MV-4-11 (cell line): ENCODE data around the gene ALKBH4.
"Not testable (repeated sequence)": the region's sequence is repeated elsewhere in the genome, so short reads cannot be mapped to it uniquely, and the experiment has no call there.

Experiments used
- DNase-seq: peaks from one replicate; lab custom pipeline; 2025; lab: John Stamatoyannopoulos, UW

Gene ALKBH4

DNA sequence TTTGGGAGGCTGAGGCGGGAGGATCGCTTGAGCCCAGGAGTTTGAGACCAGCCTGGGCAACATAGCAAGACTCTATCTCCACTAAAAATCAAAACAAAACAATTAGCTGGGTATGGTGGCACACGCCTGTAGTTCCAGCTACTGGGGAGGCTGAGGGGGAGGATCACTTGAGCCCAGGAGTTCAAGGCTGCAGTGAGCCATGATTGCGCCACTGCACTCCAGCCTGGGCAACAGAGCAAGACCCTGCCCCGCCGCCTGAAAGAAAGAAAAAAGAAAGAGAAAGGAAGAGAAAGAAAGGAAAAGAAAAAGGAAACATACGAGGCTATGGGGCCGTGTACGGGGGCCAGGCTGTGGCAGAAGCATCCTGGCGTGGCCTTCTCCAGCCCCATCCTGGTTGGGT, 9.7 kb downstream of the ALKBH4 start:
- DNase-seq: not testable (repeated sequence)

DNA sequence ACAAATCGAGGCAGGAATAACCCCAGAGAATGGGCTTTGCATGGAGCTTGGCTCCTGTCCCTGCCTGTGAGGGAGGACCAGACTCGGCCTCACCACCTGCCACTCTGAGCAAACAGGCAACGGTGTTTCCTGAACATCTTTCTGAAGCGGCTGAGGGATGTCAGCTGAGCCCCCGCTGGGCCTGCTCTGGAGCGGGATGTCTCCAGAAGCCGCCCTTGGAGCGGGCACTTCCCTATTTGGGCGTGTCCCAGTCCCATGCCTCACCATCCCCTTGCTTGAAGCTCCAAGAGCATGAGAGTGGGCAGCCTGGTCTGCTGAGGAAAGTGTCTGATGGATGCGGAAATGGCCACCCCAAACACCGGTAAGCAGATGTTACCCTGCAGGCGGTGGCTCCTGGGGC, 10.2 kb downstream of the ALKBH4 start:
- peak; percentile 12 for DNase-seq

DNA sequence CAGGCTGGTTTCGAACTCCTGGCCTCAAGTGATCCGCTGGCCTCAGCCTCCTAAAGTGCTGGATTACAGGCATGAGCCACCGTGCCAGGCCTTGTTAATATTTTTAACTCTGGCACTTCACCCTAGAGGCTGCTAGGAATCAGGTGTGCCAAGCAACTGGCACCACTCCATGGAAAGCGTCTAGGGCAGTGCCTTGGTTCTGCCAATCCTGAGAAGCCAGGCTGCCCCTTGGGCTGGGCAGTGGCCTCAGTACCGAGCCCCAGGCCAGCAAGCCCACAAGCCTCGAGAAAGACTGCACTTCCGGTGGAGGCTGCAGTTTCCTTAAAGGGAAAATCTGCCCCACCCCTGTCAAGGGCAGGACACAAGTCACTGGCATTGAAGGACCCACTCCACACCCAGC, 11.3 kb downstream of the ALKBH4 start:
- DNase-seq: no peak

DNA sequence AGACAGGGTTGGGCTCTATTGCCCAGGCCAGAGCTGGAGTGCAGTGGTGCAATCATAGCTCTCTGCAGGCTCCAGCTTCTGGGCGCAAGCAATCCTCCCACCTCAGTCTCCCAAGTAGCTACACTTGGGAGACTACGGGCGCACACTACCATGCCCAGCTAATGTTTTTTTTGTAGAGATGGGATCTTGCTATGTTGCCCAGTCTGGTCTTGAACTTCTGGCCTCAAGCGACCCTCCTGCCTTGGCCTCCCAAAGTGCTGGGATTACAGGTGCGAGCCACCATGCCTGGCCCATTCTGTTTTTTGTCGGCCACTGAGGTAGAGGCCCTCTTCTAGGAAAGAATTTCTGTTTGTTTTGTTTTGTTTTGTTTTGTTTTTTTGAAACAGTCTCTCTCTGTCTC, 12.2 kb downstream of the ALKBH4 start:
- no peak for DNase-seq

DNA sequence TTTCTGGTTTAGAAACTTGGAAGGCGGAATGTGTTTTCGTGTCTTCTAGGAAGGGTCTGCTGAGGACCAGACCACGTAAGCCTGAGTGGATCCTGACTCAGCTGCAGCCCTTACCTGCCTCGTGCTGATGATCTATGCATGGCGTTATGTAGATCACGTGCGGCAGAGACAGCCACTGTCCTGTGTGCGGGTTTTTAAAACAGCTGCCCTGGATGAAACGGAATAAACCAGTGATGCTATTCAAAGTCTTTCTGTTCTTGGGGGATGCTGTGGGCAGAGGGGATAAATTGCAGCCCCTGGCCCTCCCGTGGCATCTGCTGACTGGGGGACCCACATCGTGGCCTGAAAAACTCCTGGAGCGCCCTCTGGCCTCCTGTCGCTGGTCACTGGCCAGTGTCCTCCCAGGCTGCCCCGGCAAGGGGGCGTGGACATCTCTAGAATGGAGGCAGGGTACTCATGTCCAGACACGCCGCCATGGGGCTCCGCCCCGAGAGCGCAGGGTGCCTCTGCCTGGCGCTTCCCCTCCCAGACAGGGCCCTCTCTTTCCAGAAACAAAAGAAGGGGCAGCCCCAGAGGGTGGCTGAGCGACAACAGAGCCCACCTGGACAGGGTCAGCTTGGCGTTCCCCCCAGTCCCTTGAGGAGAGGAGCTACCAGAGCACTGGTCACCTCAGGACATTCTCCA, 13.2 kb downstream of the ALKBH4 start:
- no peak for DNase-seq

DNA sequence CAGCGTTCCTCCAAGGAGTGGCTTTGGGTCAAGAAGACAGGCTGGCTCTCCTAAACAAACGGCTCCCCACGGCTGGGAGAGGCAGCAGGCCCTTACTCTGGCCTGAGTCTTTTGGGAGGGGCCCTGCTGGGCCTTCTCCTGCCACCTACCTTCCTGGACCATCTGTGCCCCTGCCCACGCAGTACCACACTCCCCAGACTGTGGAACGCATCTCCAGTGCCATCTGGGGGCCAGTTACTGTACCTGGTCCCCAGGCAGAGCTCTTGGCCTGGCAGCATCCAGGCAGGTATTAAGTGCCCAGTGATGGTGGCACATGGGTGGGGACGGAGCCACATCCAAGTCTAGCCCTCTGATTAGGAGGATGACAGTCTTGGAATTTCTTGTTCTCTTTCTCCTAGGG, 14.4 kb downstream of the ALKBH4 start:
- no peak for DNase-seq

DNA sequence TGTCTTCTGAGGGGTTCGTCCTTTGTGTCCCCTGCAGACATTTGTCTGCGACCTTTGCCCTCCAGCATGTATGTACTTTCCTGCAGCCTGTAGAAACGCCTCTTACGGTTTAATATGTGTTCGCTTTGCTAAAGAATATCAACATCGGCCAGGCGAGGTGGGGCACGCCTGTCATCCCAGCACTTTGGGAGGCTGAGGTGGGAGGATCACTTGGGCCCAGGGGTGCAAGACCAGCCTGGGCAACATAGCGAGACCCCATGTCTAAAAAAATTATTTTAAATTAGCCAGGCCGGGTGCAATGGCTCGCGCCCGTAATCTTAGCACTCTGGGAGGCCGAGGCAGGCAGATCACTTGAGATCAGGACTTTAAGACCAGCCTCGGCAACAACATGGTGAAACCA, 15.5 kb downstream of the ALKBH4 start:
- DNase-seq: no peak

DNA sequence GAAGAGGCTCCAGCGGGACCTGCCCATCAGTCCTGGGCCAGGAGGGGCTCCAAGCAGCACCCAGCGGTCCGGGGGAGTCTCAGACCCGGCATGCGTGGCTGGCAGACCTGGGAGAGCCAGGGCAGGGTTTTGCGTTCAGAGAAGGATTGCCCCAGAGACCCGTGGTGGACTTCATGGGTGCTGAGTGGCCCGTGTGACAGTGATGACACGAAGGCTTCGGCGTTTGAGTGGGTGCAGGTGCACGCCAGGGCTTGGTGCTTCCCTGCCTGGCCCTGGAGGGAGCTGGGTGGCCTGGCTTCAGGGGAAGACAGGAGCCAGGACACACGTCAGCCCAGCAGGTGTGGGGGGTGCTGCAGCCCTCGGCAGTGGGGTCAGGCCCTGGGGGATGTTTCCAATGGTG, 17.4 kb downstream of the ALKBH4 start:
- no peak for DNase-seq

DNA sequence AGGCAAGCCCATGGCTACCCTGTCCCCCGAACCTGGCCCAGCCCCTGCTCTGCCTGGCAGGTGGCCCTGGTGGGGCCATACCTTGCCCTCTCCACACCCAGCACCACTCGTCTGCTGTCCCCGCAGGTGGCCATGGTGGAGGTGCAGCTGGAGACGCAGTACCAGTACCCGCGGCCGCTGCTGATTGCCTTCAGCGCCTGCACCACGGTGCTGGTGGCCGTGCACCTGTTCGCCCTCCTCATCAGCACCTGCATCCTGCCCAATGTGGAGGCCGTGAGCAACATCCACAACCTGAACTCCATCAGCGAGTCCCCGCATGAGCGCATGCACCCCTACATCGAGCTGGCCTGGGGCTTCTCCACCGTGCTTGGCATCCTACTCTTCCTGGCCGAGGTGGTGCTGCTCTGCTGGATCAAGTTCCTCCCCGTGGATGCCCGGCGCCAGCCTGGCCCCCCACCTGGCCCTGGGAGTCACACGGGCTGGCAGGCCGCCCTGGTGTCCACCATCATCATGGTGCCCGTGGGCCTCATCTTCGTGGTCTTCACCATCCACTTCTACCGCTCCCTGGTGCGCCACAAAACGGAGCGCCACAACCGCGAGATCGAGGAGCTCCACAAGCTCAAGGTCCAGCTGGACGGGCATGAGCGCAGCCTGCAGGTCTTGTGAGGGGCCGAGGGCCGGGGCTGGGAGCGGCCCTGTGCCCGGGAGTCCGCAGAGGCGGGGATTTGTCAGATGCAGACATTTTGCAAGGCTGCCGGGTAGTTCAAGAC, 18.1 kb downstream of the ALKBH4 start:
- no peak for DNase-seq

DNA sequence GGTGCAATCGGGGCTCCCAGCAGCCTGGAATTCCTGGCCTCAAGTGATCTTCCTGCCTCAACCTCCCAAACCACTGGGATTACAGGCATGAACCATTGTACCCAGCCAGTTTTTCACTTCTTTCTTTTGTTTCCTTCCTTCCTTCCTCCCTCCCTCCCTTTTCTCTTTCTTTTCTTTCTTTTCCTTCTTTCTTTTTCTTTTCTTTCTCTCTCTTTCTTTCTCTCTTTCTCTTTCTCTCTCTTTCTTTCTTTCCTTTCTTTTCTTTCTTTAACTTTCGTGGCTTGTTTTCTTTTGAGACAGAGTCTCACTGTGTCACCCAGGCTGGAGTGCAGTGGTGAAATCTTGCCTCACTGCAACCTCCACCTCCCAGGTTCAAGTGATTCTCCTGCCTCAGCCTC, 19.0 kb downstream of the ALKBH4 start:
- no peak for DNase-seq

DNA sequence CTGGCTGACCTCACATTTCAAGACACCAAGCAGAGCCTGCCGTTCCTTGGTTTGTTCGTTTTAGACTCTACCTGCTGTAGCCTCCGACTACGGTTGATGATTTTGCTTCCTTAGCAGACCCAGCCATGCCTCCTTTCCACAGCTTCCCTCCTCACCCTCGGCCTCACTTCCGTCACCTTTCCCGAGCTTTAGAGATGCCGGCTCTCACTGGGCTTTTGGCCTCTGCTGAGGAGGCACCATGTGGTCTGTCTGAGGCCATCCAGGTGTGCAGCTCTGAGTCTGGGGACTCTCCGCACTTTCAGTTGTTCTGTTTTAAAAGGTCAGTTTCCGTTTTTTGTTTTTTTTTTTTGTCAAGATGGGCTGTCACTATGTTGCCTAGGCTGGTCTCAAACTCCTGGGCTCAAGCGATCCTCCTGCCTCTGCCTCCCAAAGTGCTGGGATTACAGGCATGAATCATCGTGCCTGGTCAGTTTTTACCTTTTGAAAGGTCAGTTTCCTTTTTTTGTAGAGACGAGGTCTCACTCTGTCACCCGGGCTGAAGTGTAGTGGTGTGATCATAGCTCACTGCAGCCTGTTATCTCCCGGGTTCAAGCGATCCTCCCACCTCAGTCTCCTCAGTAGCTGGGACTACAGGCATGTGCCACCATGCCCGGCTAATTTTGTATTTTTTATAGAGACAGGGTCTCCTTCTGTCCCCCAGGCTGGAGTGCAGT, 19.5 kb downstream of the ALKBH4 start:
- no peak for DNase-seq

DNA sequence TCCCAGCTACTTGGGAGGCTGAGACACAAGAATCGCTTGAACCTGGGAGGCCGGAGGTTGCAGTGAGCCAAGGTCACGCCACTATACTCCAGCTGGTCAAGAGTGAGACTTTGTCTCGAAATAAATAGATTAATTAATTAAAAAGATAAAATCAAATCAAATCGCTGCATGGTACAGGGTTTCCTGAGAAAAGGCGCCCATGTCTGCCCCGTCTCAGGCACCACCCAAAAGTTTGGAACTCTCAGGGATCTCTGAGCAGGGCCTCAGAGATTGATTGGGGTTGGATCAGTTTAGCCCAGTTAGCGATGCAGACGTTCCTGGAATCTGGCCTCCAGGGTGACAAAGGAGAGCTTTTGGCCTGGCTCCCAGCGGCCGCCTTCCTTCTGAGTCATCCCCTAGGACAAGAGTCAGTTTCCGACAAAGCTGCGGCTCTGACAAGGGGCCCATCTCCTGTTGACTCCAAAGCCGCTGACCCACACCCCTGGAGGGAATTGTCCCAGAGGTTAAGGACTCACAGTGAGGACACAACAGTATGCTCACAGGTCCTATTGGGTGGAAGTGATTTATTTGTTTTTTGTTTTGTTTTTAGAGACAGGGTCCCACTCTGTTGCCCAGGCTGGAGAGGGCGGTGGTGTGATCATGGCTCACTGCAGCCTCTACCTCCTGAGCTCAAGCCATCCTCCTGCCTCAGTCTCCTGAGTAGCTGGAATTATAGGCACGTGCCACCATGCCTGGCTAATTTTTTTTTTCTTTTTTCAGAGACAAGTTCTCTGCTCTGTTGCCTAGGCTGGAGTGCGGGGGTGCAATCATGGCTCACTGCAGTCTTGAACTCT, 24.5 kb downstream of the ALKBH4 start:
- DNase-seq: no peak

DNA sequence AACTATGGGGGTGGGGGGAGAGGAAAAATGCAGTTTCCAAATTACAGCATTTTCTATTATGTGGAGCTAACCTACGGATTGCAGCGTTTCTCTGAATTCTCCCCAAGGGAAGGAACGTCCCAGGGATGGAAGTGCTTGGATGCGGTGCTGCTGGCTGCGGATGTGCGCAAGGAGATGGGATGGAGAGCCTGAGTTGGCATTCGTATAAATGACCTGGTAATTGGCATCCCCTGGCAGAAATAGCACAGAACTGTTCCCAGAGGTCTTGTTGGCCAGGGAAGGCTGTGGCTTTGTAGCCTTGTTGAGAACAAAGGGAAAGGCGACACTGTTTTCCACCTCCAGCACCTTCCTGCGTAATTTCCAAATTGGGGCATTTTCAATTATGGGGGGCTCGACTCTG, 28.5 kb downstream of the ALKBH4 start:
- no peak for DNase-seq

DNA sequence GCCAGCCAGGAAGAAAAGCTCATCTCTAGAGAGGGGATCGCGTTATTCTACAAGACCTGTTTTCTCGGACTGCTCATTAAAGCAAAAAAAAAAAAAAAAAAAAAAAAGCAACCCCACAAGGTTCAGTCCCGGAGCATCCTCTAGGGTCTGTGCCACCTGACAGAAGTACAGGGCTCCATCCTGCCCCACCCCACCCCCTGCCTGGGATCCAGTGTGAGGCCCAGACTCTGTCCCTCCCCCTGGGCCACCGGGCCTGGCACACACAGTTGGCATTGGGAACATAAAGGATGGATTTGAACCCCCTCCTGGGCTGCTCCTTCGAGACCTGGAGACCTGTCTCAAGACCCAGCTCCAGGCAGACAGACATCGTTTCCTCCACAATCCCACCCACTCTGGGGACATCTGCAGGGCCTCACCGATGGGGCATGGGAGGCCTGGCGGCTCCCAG, 30.6 kb downstream of the ALKBH4 start:
- no peak for DNase-seq

DNA sequence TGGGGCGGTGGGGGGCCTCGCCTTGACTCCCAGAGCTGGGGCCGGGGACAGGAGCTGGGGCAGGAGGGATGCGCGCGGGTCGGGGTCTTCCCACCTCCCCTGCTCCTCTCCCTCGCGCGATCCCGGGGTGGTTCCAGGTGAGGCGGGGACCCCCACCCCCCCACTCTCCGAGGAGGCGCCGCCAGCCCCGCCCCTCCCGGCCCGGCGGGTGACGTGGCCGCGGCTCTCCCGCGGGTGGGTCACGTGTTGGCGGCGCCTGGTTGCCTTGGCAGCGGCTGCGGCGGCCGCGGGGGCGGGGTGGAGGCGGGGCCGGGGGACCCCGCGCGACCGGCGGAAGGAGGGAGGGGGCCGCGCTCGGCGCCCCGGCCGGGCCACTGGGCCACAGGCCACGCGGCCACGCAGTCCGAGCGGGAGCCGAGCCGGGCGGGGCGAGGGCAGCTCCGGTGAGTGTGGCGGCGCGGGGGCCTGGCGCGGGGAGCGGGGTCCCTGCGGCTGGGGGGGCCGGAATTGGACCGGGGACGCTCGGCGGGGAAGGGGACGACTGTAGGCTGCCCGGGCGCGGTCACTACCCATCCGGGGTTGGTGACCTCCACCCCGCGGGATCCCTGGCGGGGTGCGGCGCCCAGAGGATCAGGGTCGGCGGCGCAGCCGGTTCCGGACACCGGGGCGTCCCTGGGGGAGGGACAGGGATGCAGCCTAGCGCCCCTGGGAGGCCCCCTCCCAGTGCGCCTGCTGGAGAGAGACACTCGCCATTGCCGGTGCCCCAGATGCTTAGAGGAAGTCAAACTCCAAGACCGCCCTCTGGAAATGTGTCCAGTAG, 31.2 kb downstream of the ALKBH4 start, which contains the start of gene ORAI2:
Gene ORAI2 (plus strand): TSS at position 357 of the 820 bp plus-strand sequence. CDS start 5,382 bp downstream, outside the sequence.
- DNase-seq: peak; percentile 33

DNA sequence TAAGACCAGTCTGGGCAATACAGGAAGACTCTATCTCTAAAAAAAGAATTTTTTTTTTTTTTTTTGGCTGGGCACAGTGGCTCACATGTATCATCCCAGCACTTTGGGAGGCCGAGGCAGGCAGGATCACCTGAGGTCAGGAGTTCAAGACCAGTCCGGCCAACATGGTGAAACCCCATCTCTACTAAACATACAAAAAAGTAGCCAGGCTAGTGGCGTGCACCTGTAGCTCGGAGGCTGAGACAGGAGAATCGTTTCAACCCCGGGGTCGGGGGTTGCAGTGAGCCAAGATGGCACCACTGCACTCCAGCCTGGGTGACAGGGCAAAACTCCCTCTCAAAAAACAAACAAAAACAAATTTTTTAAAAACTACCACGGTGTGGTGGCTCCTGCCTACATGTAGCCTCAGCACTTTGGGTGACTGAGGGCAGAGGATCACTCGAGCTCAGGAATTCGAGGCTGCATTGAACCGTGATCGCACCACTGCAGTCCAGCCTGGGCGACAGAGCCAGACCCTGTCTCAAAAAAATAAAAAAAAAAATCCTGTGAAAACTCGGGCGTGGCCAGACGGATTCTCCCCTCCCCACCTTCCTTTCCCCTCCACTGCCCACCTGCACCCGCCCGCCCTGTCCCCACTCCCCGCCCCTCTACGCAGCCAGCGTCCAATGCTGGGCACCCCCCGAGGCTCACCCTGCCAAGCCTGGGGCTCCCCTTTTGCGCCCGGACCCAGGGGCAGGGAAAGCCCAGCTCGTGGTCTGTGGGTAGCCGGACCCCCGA, 32.0 kb downstream of the ALKBH4 start:
- DNase-seq: no peak

DNA sequence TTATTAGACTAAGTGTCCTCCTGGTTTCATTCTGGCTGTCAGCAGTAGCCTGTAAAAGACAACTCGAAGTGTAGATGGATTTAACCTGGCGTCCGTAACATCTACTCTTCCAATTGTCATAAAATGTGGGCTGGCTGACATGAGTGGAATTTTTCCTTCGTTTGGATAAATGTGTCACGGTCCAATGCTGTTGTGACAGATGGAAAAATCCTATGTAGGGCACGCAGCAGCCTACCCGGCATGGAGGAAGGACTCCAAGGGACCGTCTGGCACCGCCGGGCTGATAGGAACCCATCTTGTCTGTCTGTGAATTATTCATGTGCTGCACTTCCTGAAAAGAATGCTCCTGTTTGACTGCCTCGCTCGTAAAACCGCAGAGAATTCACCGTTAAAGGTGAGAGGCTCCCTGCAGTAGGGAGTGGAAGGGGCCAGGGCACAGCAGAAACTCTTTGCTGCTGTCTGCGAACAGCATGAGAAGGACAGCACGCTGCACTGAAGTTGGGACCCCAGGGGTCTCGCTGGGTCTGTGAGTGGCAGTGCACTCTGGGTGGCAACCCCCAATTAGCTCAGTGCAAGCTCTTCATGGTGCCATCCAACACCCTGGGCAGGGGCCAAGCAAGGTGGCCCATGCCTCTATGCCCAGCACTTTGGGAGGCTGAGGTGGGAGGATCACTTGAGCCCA, 32.9 kb downstream of the ALKBH4 start:
- no peak for DNase-seq

DNA sequence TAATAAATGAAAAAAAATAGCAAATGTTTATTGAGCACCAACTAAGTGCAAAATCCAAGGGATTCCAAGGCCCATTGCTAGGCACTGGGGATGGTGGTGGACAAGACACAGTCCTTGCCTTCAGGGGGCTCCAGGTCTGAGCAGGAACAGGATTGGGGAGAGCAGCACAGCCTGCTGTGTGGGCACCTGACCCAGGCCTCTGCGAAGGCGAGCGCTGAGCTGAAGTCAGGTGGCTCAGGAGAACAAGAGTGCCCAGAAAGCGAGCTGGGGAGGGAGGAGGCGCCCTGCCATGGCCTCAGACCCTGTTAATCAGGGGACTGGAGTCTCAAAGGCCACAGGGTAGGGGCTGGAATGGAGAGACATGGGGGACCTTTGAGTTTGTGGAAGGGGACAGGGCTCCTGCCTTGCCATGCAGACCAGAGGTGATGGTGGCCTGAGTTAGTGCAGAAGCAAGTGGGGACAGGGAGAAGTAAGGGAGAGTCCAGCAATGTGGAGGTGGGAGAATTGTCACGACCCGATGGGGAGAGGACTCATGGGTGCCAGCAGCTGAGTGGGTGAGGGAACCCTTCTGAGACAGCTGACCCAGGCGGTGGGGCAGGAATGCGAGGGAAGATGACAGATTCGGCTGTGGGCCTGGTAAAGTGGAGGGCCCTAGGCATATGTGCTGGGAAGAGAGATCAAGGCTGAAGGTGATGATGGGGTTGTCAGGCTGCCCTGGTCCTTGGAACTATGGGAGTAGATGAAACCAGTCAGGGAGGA, 35.3 kb downstream of the ALKBH4 start:
- DNase-seq: no peak

DNA sequence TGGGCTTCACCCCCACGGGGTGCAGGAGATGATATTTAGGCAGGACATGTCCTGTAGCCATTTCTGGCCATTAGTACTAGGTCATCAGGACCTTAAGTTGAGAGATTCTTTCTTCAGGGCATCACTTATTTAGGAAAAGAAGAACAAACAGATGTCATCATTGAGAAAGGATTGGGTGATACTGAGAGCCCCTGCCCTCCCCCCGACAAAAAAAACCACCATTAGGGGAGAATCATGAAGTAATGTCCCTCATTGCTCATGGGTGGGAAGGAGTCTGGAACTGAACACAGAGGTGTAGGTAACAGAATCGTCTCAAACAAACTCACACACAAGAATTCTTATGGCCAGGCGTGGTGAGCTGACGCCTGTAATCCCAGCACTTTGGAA, 37.7 kb downstream of the ALKBH4 start:
- peak; percentile 47 for DNase-seq
